Measurements from ENCODE around the gene WFDC2. TPM values are rescaled to one million over a fixed set of nuclear protein-coding genes. Genes with fewer than 3 reads are reported as not detected.
A peak's percentile ranks its signal among the peaks of the same experiment; 100 is the strongest.

The WFDC2 gene
- total and polyA plus RNA-seq, 2 donors (not counting 3 experiments of a cell fraction or from before 2014, with no cell fraction given): not detected

GRCh38 chr20:45432294-45432693 lies 37.3 kb upstream of the WFDC2 start:
- H3K4me1 ChIP-seq (ENCODE audit: control insufficient read depth, extremely low read depth, insufficient read depth, low read length): peaks cover 6% of the 10 kb centered on the region
- H3K9me3 ChIP-seq (replicated peaks; ENCODE audit: control insufficient read depth, insufficient read depth, low read length): no peaks in the 10 kb centered on the region
- H2AFZ ChIP-seq (ENCODE audit: low read depth, low read length): no peak overlapping the region
- H3K9me1 ChIP-seq (replicated peaks; ENCODE audit: control insufficient read depth, extremely low read depth, insufficient read depth, low read length): no peaks in the 10 kb centered on the region
- peak; percentile 62 for FAIRE-seq
- H3K79me2 ChIP-seq (ENCODE audit: control insufficient read depth, insufficient read depth, low read length): no peaks in the 10 kb centered on the region
- H3K36me3 ChIP-seq (ENCODE audit: control insufficient read depth in 2 of 2, extremely low read depth in 1 of 2, insufficient read depth in 2 of 2, low read length in 2 of 2): no peaks in the 10 kb centered on the region
- CTCF ChIA-PET: interaction anchor here (12.5 kb wide), 1 partner anchor 59 kb away, joined by 416 read pairs; no protein-coding TSS in a partner anchor
- BruUV-seq (replicated peaks): no TSS peak
- H3K27ac ChIP-seq (ENCODE audit: insufficient read depth, low read depth, low read length): no peak overlapping the region
- peak; percentile 25 for DNase-seq (ENCODE audit: low read depth, low spot score)
- dilution Hi-C loops (cut with MboI; ENCODE audit: extremely low pct_ligation_motif_present, low sequenced_read_pairs): no loop called here
- H3K4me3 ChIP-seq (replicated peaks in 1 of 3; ENCODE audit: insufficient read depth in 1 of 3, low read depth in 1 of 3, low read length in 3 of 3): no peak overlapping the region
- no peaks in the 10 kb centered on the region for H3K27me3 ChIP-seq (ENCODE audit: control insufficient read depth in 2 of 2, insufficient read depth in 2 of 2, low read length in 2 of 2)
- TF ChIP-seq JUN (IDR thresholded peaks at IDR 0.05; ENCODE audit: borderline replicate concordance, insufficient read depth, insufficient read length, low read depth) (no peak), FOS (IDR thresholded peaks at IDR 0.05; ENCODE audit: borderline replicate concordance, insufficient read depth, low read length) (peak; percentile 33), POLR2A (IDR thresholded peaks at IDR 0.05; ENCODE audit: low read depth, low read length) (no peak)
- H3K9ac ChIP-seq (replicated peaks; ENCODE audit: extremely low read depth, insufficient read depth, low read length): no peak overlapping the region
- POLR2A ChIA-PET: no interaction called here
- intact Hi-C loops (cut with micrococcal nuclease): no loop called here
- no peak overlapping the region for H3K4me2 ChIP-seq (ENCODE audit: insufficient read depth, low read length)
- H4K20me1 ChIP-seq (replicated peaks; ENCODE audit: control insufficient read depth, extremely low read depth, insufficient read depth, low read length): no peaks in the 10 kb centered on the region

GRCh38 chr20:45433316-45433715 lies 36.2 kb upstream of the WFDC2 start:
- dilution Hi-C loops (cut with MboI; ENCODE audit: extremely low pct_ligation_motif_present, low sequenced_read_pairs): no loop called here
- Histone ChIP-seq H3K4me2 (ENCODE audit: insufficient read depth, low read length) (no peak overlapping the region), H3K9me3 (replicated peaks; ENCODE audit: control insufficient read depth, insufficient read depth, low read length) (no peaks in the 10 kb centered on the region), H2AFZ (ENCODE audit: low read depth, low read length) (no peak overlapping the region), H3K36me3 (ENCODE audit: control insufficient read depth in 2 of 2, extremely low read depth in 1 of 2, insufficient read depth in 2 of 2, low read length in 2 of 2) (no peaks in the 10 kb centered on the region), H3K27me3 (ENCODE audit: control insufficient read depth in 2 of 2, insufficient read depth in 2 of 2, low read length in 2 of 2) (no peaks in the 10 kb centered on the region), H3K79me2 (ENCODE audit: control insufficient read depth, insufficient read depth, low read length) (no peaks in the 10 kb centered on the region), H4K20me1 (replicated peaks; ENCODE audit: control insufficient read depth, extremely low read depth, insufficient read depth, low read length) (no peaks in the 10 kb centered on the region), H3K4me3 (replicated peaks in 1 of 3; ENCODE audit: insufficient read depth in 1 of 3, low read depth in 1 of 3, low read length in 3 of 3) (no peak overlapping the region), H3K9me1 (replicated peaks; ENCODE audit: control insufficient read depth, extremely low read depth, insufficient read depth, low read length) (no peaks in the 10 kb centered on the region), H3K27ac (ENCODE audit: insufficient read depth, low read depth, low read length) (no peak overlapping the region), H3K4me1 (ENCODE audit: control insufficient read depth, extremely low read depth, insufficient read depth, low read length) (peaks cover 6% of the 10 kb centered on the region), H3K9ac (replicated peaks; ENCODE audit: extremely low read depth, insufficient read depth, low read length) (no peak overlapping the region)
- POLR2A ChIA-PET: no interaction called here
- FAIRE-seq (no peak), DNase-seq (ENCODE audit: low read depth, low spot score) (no peak)
- intact Hi-C loops (cut with micrococcal nuclease): no loop called here
- TF ChIP-seq GATA2 (IDR thresholded peaks at IDR 0.05; ENCODE audit: insufficient read depth, insufficient read length, low read depth, low read length): no peak
- no peak for TF ChIP-seq CTCF (IDR thresholded peaks at IDR 0.05; ENCODE audit: extremely low read depth in 1 of 2, insufficient read depth in 1 of 2, low read depth in 1 of 2, low read length in 2 of 2)
- no peak for TF ChIP-seq FOS (IDR thresholded peaks at IDR 0.05; ENCODE audit: borderline replicate concordance, insufficient read depth, low read length)
- TF ChIP-seq POLR2AphosphoS5 (IDR thresholded peaks at IDR 0.05; ENCODE audit: insufficient read depth, low read depth, low read length): no peak
- no peak for TF ChIP-seq JUN (IDR thresholded peaks at IDR 0.05; ENCODE audit: borderline replicate concordance, insufficient read depth, insufficient read length, low read depth)
- TF ChIP-seq POLR2A (IDR thresholded peaks at IDR 0.05; ENCODE audit: low read depth, low read length): no peak
- no peak for TF ChIP-seq MYC (IDR thresholded peaks at IDR 0.05; ENCODE audit: low read depth, low read length)
- TF ChIP-seq MAX (IDR thresholded peaks at IDR 0.05; ENCODE audit: insufficient read depth, insufficient read length): no peak
- no peak for TF ChIP-seq EZH2 (IDR thresholded peaks at IDR 0.05; ENCODE audit: borderline replicate concordance, low read depth, low read length, severe bottlenecking)
- CTCF ChIA-PET: interaction anchor here (12.5 kb wide), 1 partner anchor 60 kb away, joined by 416 read pairs; no protein-coding TSS in a partner anchor
- BruUV-seq (replicated peaks): no TSS peak

Measured in endothelial cell of umbilical vein (primary cell).